HepG2 (cell line): ENCODE data around the gene TKFC. TPM values are rescaled to one million over a fixed set of nuclear protein-coding genes. Genes with fewer than 3 reads are reported as not detected.

Experiments
- ATAC-seq: fragments of 200-7000 bp; cut with Tn5 transposase; 3 replicates; pipeline ENCODE4 v1.9.1; 2020; ENCODE audit warnings: mild to moderate bottlenecking, moderate library complexity
- BruUV-seq: library from RNA; stranded (reverse); fragments of 400-500 nt; replicated peaks from 2 replicates; lab custom pipeline; 2021; lab: Mats Ljungman, UMichigan
- CTCF ChIA-PET: fragments of 300-600 bp; formaldehyde crosslinking; extraction: SDS; loops from one replicate; lab custom pipeline; 2021; ENCODE audit warnings: low total read pairs, inconsistent platforms, low intra/inter-chr PET ratio; lab: Yijun Ruan, JAX
- POLR2A ChIA-PET: fragments of 350-600 bp; sonication (Branson Sonifier 250); formaldehyde crosslinking; loops from one replicate; lab custom pipeline; 2020; ENCODE audit warnings: antibody characterized with exemption, inconsistent platforms; lab: Yijun Ruan, JAX
- DNase-seq: peaks from one replicate; pipeline ENCODE4 v3.0.0-alpha.2; 2015; ENCODE audit warnings: low spot score
- FAIRE-seq: peaks from 3 replicates; lab custom pipeline; 2011; peaks lifted over from hg19 to GRCh38; lab: Jason Lieb, UNC
- H2AFZ ChIP-seq: one replicate; pipeline ENCODE4 v1.6.1; 2011; ENCODE audit warnings: low read length, inconsistent platforms
- H3K27ac ChIP-seq: fragments of 300-600 bp; 3 replicates; pipeline ENCODE4 v1.8.0; 2011; ENCODE audit warnings: mixed run types, mild to moderate bottlenecking, mixed read lengths, low read length, inconsistent platforms; ENCODE audit not compliant: insufficient read depth; ENCODE audit errors: extremely low read length
- H3K27me3 ChIP-seq, 2 experiments: fragments of 200-600 bp in 1 of 2; 2 replicates in 1 of 2; 3 replicates in 1 of 2; pipeline versions ENCODE4 v1.6.0 to v1.8.0; 2011; ENCODE audit warnings: low read length in 2 of 2, mild to moderate bottlenecking in 2 of 2, moderate library complexity in 2 of 2, inconsistent platforms in 1 of 2; ENCODE audit not compliant: insufficient read depth in 2 of 2, control insufficient read depth in 1 of 2
- H3K36me3 ChIP-seq, 2 experiments: fragments of 200-600 bp in 1 of 2; replicated peaks in 1 of 2; 2 replicates in 1 of 2; 3 replicates in 1 of 2; pipeline versions ENCODE4 v1.5.1 to v1.8.0; 2011; ENCODE audit warnings: low read length in 2 of 2, inconsistent platforms in 1 of 2; ENCODE audit not compliant: insufficient read depth in 2 of 2, control insufficient read depth in 1 of 2
- H3K4me1 ChIP-seq: 2 replicates; pipeline ENCODE4 v1.5.1; 2012; ENCODE audit warnings: low read length, inconsistent platforms; ENCODE audit not compliant: insufficient read depth
- H3K4me2 ChIP-seq: 2 replicates; pipeline ENCODE4 v1.6.0; 2011; ENCODE audit warnings: low read depth, low read length, inconsistent platforms
- H3K4me3 ChIP-seq, 3 experiments: fragments of 200-600 bp in 1 of 3; sonication (generic), shearing (Covaris generic) in 1 of 3; replicated peaks in 1 of 3; 2 replicates each; pipeline ENCODE4 v1.5.1; 2011 to 2016; ENCODE audit warnings: low read length in 3 of 3, inconsistent platforms in 2 of 3, low read depth in 2 of 3, mild to moderate bottlenecking in 2 of 3, control low read depth in 1 of 3, mixed read lengths in 1 of 3; ENCODE audit not compliant: insufficient read depth in 1 of 3
- H3K79me2 ChIP-seq: one replicate; pipeline ENCODE4 v1.6.1; 2011; ENCODE audit warnings: low read length, inconsistent platforms; ENCODE audit not compliant: insufficient read depth
- H3K9ac ChIP-seq: 2 replicates; pipeline ENCODE4 v1.6.0; 2011; ENCODE audit warnings: mild to moderate bottlenecking, low read depth, low read length, inconsistent platforms; ENCODE audit not compliant: insufficient read depth
- H3K9me3 ChIP-seq: 2 replicates; pipeline ENCODE4 v1.5.1; 2012; ENCODE audit warnings: mild to moderate bottlenecking, low read length
- H4K20me1 ChIP-seq: 2 replicates; pipeline ENCODE4 v1.6.0; 2011; ENCODE audit warnings: inconsistent platforms, mild to moderate bottlenecking, low read length, moderate library complexity; ENCODE audit not compliant: insufficient read depth
- DPF2 ChIP-seq: sonication (generic); formaldehyde crosslinking; IDR thresholded peaks from 2 replicates; pipeline ENCODE4 v1.4.0; 2020; ENCODE audit warnings: mild to moderate bottlenecking, low read depth, missing genetic modification reagents, borderline replicate concordance
- GFI1 ChIP-seq: sonication (generic); formaldehyde crosslinking; IDR thresholded peaks from 2 replicates; pipeline ENCODE4 v1.5.0; 2020; ENCODE audit warnings: missing genetic modification reagents, mild to moderate bottlenecking, borderline replicate concordance
- GZF1 ChIP-seq: sonication (generic); formaldehyde crosslinking; IDR thresholded peaks from 2 replicates; pipeline ENCODE4 v1.5.1; 2020; ENCODE audit warnings: mild to moderate bottlenecking, missing genetic modification reagents
- HNRNPH1 ChIP-seq: fragments of 200-400 bp; formaldehyde crosslinking; optimal IDR thresholded peaks from 2 replicates; pipeline ENCODE3; 2017; ENCODE audit warnings: mild to moderate bottlenecking, low read depth, low read length
- MED1 ChIP-seq: sonication (generic); formaldehyde crosslinking; IDR thresholded peaks from 2 replicates; pipeline ENCODE4 v1.4.0; 2020; ENCODE audit warnings: missing genetic modification reagents
- MXD1 ChIP-seq: sonication (generic); formaldehyde crosslinking; IDR thresholded peaks from 2 replicates; pipeline ENCODE4 v1.4.0; 2020; ENCODE audit warnings: mild to moderate bottlenecking, missing genetic modification reagents
- MYPOP ChIP-seq: sonication (generic); formaldehyde crosslinking; IDR thresholded peaks from 2 replicates; pipeline ENCODE4 v1.8.1; 2023; ENCODE audit warnings: mild to moderate bottlenecking, moderate library complexity, missing genetic modification reagents
- NFRKB ChIP-seq: fragments of 450-650 bp; IDR thresholded peaks from 2 replicates; pipeline ENCODE4 v1.6.1; 2017
- NR1H2 ChIP-seq: sonication (generic); formaldehyde crosslinking; IDR thresholded peaks from 2 replicates; pipeline ENCODE4 v1.8.1; 2022; ENCODE audit warnings: low read depth, missing genetic modification reagents, borderline replicate concordance
- PREB ChIP-seq: sonication (generic); formaldehyde crosslinking; IDR thresholded peaks from 2 replicates; pipeline ENCODE4 v1.4.0; 2020; ENCODE audit warnings: missing genetic modification reagents
- RBFOX2 ChIP-seq: fragments of 200-400 bp; formaldehyde crosslinking; IDR thresholded peaks from 2 replicates; pipeline ENCODE4 v1.6.1; 2017; ENCODE audit warnings: low read depth, mild to moderate bottlenecking, low read length
- ZEB1 ChIP-seq: IDR thresholded peaks from 2 replicates; pipeline ENCODE4 v1.6.1; 2012; ENCODE audit warnings: mild to moderate bottlenecking, low read depth, inconsistent platforms; ENCODE audit not compliant: insufficient replicate concordance
- ZFP82 ChIP-seq: sonication (generic); formaldehyde crosslinking; IDR thresholded peaks from 2 replicates; pipeline ENCODE4 v1.5.1; 2020; ENCODE audit warnings: mild to moderate bottlenecking, missing genetic modification reagents, borderline replicate concordance
- ZNF256 ChIP-seq: sonication (generic); formaldehyde crosslinking; conservative IDR thresholded peaks from 2 replicates; pipeline ENCODE4 v1.4.0; 2020; ENCODE audit warnings: missing genetic modification reagents
- ZNF747 ChIP-seq: sonication (generic); formaldehyde crosslinking; IDR thresholded peaks from 2 replicates; pipeline ENCODE4 v1.8.1; 2023; ENCODE audit warnings: missing genetic modification reagents, mild to moderate bottlenecking, borderline replicate concordance
- ZNF770 ChIP-seq: sonication (generic); formaldehyde crosslinking; IDR thresholded peaks from 2 replicates; pipeline ENCODE4 v1.5.0; 2020; ENCODE audit warnings: mild to moderate bottlenecking, missing genetic modification reagents
- WGBS: methylation state at CpG from one replicate; pipeline ENCODE4 v1.1.6; 2017; ENCODE audit warnings: low lambda C conversion rate; 5-methylcytosine and 5-hydroxymethylcytosine counted together
- in situ Hi-C: cut with HindIII; loops from 2 replicates; pipeline ENCODE4 v1.10.0; 2017; ENCODE audit warnings: low pct_unique_long_range_greater_than_20kb; ENCODE audit not compliant: extremely low pct_ligation_motif_present
- intact Hi-C: fragments of 100-400 bp; cut with micrococcal nuclease; formaldehyde crosslinking; loops from one replicate; pipeline ENCODE4 v1.10.0; 2022; ENCODE audit not compliant: unreplicated experiment
- polyA plus RNA-seq, 8 experiments: library from polyadenylated mRNA; depleted of rRNA in 3 of 8; stranded (reverse) in 7 of 8; unstranded in 1 of 8; fragments of >200 nt; fragmentation: Illumina TruSeq in 4 of 8; extraction: Trizol in 4 of 8; gene quantifications; 2 replicates each; pipeline versions ENCODE4 v1.2.1 to v1.2.3, GENCODE V29; 2011 to 2016; ENCODE audit warnings: low read depth in 4 of 8, missing spikeins in 1 of 8, mixed read lengths in 1 of 8; ENCODE audit not compliant: insufficient read depth in 1 of 8
- total RNA-seq, 5 experiments: library from RNA; depleted of rRNA; stranded (reverse); fragments of >200 nt; fragmentation: Illumina TruSeq; extraction: Trizol; gene quantifications; 2 replicates each; pipeline ENCODE4 v1.2.3, GENCODE V29; 2016; ENCODE audit warnings: low read depth in 1 of 5

Gene TKFC
- total and polyA plus RNA-seq, 2 of the 13 experiments (the other 11 are each of a cell fraction or from before 2014, with no cell fraction given), result 147 to 197 TPM

- Histone ChIP-seq H4K20me1 (no peaks in the 10 kb centered on the region), H3K4me3 (no peak overlapping the region), H3K9ac (no peak overlapping the region), H3K27me3 (no peaks in the 10 kb centered on the region), H3K9me3 (peaks cover 3% of the 10 kb centered on the region; the same call in 1 of the 2 replicates), H3K36me3 (peaks cover 0 to 12% of the 10 kb centered on the region in 2 experiments; a peak in 3 of 5 replicates), H3K4me2 (no peak overlapping the region), H3K4me1 (peaks cover 24% of the 10 kb centered on the region), H3K79me2 (no peaks in the 10 kb centered on the region), H2AFZ (no peak overlapping the region), H3K27ac (no peak overlapping the region)
- DNase-seq (no peak), FAIRE-seq (no peak), ATAC-seq (no peak)
- no TSS peak for BruUV-seq
- ChIA-PET POLR2A (interaction anchor here (1.4 kb wide), 1 partner anchor 11 kb away, joined by 8 read pairs; the partner anchor contains the start of genes CYB561A3 and TMEM138), CTCF (no interaction called here)
- WGBS, result 96% methylated on average over 8 of the region's 8 CpGs
- in situ Hi-C loops, result no loop called here
- intact Hi-C loops, result no loop called here
- TF ChIP-seq MXD1 (CRISPR knock-in tag) (no peak), GZF1 (CRISPR knock-in tag) (no peak), ZFP82 (CRISPR knock-in tag) (no peak), ZEB1 (no peak), ZNF747 (no peak), NFRKB (no peak), GFI1 (CRISPR knock-in tag) (no peak), DPF2 (CRISPR knock-in tag) (no peak), MYPOP (CRISPR knock-in tag) (no peak), ZNF256 (no peak), RBFOX2 (no peak), ZNF770 (CRISPR knock-in tag) (no peak), NR1H2 (CRISPR knock-in tag) (no peak), MED1 (CRISPR knock-in tag) (no peak), PREB (no peak), HNRNPH1 (no peak)
Measured at GRCh38 chr11:61372659-61373420, 39.8 kb downstream of the TKFC start.
